BE2C (cell line): Measurements from ENCODE around the gene UXS1.

Experiments
- DNase-seq: peaks from one replicate; pipeline ENCODE4 v3.0.0-alpha.2; 2020
- H3K27me3 ChIP-seq: fragments of 250-450 bp; sonication (Bioruptor Pico); 2 replicates; pipeline ENCODE4 v1.5.1; 2020; ENCODE audit warnings: mild to moderate bottlenecking
- H3K36me3 ChIP-seq: fragments of 250-450 bp; sonication (Bioruptor Pico); 2 replicates; pipeline ENCODE4 v1.5.1; 2020; ENCODE audit warnings: mild to moderate bottlenecking
- H3K4me1 ChIP-seq: fragments of 250-450 bp; sonication (Bioruptor Pico); 2 replicates; pipeline ENCODE4 v1.5.1; 2020
- H3K4me3 ChIP-seq: 2 replicates; pipeline ENCODE4 v1.5.1; 2011; ENCODE audit warnings: low read depth, low read length
- H3K9me3 ChIP-seq: fragments of 250-450 bp; sonication (Bioruptor Pico); 2 replicates; pipeline ENCODE4 v1.5.1; 2020
- TF ChIP-seq, protein P1 (sequence below): IDR thresholded peaks from 2 replicates; pipeline ENCODE4 v1.5.1; 2012; ENCODE audit warnings: mild to moderate bottlenecking, low read depth, low read length

UXS1 gene

DNA sequence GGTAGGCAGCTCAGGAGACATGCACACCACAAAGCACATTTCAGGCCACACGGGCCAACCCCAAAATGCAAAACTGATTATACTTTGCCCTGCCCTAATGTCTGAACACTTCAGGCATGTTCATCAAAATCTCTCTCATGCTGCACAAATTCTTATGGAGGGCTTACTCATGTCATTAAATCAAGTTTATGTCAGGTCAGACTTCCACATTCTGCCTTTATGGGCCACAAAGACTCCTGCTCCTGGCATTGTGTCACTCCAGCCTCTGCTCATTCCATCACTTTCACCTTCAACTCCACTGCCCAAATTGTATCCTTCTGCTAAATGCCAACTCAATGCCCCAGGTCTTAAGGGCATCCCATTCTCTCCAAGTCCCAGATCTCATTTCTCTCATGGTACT, 9.2 kb downstream of the UXS1 start:
- Histone ChIP-seq H3K4me3 (no peak overlapping the region), H3K36me3 (no peaks in the 10 kb centered on the region), H3K4me1 (no peaks in the 10 kb centered on the region), H3K27me3 (no peaks in the 10 kb centered on the region), H3K9me3 (no peaks in the 10 kb centered on the region)
- DNase-seq: no peak
- TF ChIP-seq, protein P1, sequence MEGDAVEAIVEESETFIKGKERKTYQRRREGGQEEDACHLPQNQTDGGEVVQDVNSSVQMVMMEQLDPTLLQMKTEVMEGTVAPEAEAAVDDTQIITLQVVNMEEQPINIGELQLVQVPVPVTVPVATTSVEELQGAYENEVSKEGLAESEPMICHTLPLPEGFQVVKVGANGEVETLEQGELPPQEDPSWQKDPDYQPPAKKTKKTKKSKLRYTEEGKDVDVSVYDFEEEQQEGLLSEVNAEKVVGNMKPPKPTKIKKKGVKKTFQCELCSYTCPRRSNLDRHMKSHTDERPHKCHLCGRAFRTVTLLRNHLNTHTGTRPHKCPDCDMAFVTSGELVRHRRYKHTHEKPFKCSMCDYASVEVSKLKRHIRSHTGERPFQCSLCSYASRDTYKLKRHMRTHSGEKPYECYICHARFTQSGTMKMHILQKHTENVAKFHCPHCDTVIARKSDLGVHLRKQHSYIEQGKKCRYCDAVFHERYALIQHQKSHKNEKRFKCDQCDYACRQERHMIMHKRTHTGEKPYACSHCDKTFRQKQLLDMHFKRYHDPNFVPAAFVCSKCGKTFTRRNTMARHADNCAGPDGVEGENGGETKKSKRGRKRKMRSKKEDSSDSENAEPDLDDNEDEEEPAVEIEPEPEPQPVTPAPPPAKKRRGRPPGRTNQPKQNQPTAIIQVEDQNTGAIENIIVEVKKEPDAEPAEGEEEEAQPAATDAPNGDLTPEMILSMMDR: no peak

DNA sequence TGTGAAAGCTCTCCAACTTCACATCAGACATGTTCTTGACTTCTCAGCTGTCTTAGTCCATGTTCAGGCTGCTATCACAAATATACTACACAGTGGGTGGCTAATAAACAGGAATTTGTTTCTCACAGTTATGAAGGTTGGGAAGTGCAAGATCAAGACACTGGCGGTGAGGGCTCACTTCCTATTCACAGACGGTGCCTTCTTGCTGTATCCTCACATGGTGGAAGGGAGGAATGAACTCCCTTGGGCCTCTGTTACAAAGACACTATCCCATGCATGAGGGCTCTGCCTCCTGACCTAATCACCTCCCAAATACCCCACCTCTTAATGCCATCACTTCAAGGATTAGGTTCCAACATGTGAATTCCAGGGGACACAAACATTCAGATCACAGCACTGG, 9.7 kb downstream of the UXS1 start:
- Histone ChIP-seq H3K36me3 (no peaks in the 10 kb centered on the region), H3K4me3 (no peak overlapping the region), H3K27me3 (no peaks in the 10 kb centered on the region), H3K4me1 (no peaks in the 10 kb centered on the region), H3K9me3 (no peaks in the 10 kb centered on the region)
- DNase-seq: no peak
- TF ChIP-seq, protein P1: no peak

DNA sequence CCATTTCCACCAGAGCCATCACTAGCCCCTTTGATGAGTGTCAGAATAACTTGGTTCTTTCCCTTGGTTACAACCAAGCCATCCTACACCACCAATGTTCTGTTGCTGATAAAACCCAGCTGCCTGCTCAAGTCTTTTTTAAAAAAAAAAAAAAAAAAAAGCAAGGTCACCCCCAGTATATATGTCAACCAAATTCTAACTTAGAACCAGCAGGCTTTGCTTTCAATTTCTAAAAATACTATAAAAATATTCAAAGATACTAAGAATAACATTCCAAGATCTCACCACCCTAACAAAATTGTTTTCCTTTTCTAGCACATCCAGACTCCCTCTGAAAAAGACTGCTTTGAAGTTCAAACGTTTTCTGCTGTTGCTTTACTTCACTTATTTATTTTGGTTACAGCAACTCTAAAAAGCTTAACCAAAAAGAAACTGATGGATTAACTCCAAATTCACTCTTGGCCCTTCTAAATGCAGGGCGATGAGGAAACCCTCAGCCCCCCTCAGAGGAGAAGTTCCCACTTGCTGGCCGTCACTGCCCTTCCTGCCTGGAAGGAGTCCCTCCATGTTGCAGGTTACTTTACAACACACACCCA, 10.9 kb downstream of the UXS1 start:
- no peaks in the 10 kb centered on the region for H3K27me3 ChIP-seq
- no peak overlapping the region for H3K4me3 ChIP-seq
- H3K4me1 ChIP-seq: no peaks in the 10 kb centered on the region
- H3K9me3 ChIP-seq: no peaks in the 10 kb centered on the region
- DNase-seq: no peak
- H3K36me3 ChIP-seq: no peaks in the 10 kb centered on the region
- TF ChIP-seq, protein P1: no peak

DNA sequence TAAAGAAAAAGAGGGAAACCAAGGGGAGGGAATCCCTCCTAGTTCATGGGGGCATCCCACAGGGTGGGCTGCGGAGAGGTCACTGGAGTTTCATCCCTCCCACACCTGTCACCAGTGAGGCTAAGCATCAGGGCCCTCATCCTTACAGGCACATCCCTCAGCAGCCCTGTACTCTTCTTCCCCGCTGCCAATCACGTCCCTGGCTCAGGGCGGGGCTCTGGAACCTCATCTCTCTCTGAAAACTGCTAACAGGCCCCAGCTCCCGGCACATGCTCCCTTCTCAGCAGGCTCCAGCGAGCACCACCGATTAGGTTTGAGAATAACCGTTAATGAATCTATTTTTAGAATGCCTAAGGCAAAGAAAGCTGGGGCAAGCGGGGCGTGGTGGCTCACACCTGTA, 13.0 kb downstream of the UXS1 start:
- TF ChIP-seq, protein P1: no peak
- Histone ChIP-seq H3K9me3 (no peaks in the 10 kb centered on the region), H3K4me3 (no peak overlapping the region), H3K4me1 (no peaks in the 10 kb centered on the region), H3K27me3 (no peaks in the 10 kb centered on the region), H3K36me3 (no peaks in the 10 kb centered on the region)
- no peak for DNase-seq

DNA sequence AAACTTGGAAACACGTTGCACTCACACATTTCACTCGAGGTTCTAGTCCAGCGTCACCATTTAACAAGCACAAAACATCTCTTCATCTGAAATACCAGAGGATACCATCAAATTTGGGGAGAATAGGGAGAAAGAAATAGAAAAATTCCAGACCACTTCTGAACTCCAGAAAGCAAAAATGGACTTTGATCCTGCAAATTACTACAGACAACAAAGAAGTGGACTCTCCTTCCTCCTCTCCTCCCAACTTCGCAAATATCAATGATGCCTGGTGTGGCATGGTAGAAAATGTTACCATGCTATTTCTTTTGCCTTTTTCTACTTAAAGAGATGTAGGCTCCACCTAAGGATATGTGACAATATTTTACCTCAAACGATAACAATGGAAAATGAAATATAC, 13.5 kb downstream of the UXS1 start:
- no peak overlapping the region for H3K4me3 ChIP-seq
- no peaks in the 10 kb centered on the region for H3K4me1 ChIP-seq
- TF ChIP-seq, protein P1: no peak
- H3K9me3 ChIP-seq: no peaks in the 10 kb centered on the region
- DNase-seq: no peak
- H3K27me3 ChIP-seq: no peaks in the 10 kb centered on the region
- no peaks in the 10 kb centered on the region for H3K36me3 ChIP-seq

DNA sequence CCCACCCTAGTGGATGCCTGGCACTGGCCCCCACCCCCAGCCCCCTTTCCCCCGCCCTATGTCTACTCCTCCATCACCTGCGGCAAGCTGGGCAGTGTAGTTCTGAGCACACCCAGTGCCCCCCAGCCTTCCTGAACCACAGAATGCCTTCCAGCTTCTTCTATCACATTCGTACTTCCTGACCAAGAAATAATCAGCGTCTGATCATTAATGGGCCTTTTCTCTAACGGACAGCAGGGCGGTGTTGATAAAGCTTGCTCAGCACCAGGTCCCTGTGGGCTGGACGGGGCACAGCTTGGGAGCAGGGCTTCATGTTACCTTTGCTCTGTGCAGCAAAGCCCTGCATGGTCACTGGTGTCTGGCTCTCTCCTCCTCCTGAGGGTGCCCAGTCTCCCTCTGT, 15.4 kb downstream of the UXS1 start:
- no peaks in the 10 kb centered on the region for H3K4me1 ChIP-seq
- no peaks in the 10 kb centered on the region for H3K9me3 ChIP-seq
- H3K36me3 ChIP-seq: no peaks in the 10 kb centered on the region
- TF ChIP-seq, protein P1: no peak
- no peaks in the 10 kb centered on the region for H3K27me3 ChIP-seq
- no peak overlapping the region for H3K4me3 ChIP-seq
- no peak for DNase-seq
